WTC11 (cell line): Measurements from ENCODE around the gene KRTAP3-2. TPM values are rescaled to one million over a fixed set of nuclear protein-coding genes. Genes with fewer than 3 reads are reported as not detected.
A peak's percentile ranks its signal among the peaks of the same experiment; 100 is the strongest.

Experiments
- ATAC-seq: fragments of 200-7000 bp; cut with Tn5 transposase; 2 replicates; pipeline ENCODE4 v1.10.0; 2021; ENCODE audit warnings: mild to moderate bottlenecking, moderate library complexity
- CTCF ChIA-PET: fragments of 300-600 bp; sonication (Branson Sonifier 250); formaldehyde crosslinking; loops from one replicate; lab custom pipeline; 2021; ENCODE audit warnings: antibody characterized with exemption; lab: Charles Lee
- POLR2A ChIA-PET: fragments of 350-600 bp; sonication (Branson Sonifier 250); formaldehyde crosslinking; loops from one replicate; lab custom pipeline; 2021; ENCODE audit warnings: antibody characterized with exemption; lab: Charles Lee
- DNase-seq: peaks from one replicate; pipeline ENCODE4 v3.0.0; 2021; ENCODE audit warnings: low spot score
- H3K27ac Mint-ChIP-seq: 2 replicates; pipeline ENCODE4 v1.8.0; 2021; ENCODE audit warnings: mixed read lengths
- H3K27me3 Mint-ChIP-seq: 2 replicates; pipeline ENCODE4 v1.8.0; 2021; ENCODE audit warnings: low read depth, mild to moderate bottlenecking, moderate library complexity, mixed read lengths
- H3K36me3 Mint-ChIP-seq: 2 replicates; pipeline ENCODE4 v1.8.0; 2021; ENCODE audit warnings: mixed read lengths
- H3K4me1 Mint-ChIP-seq: 2 replicates; pipeline ENCODE4 v1.8.0; 2022; ENCODE audit warnings: mixed read lengths
- H3K4me3 Mint-ChIP-seq: 2 replicates; pipeline ENCODE4 v1.8.0; 2021; ENCODE audit warnings: mild to moderate bottlenecking, moderate library complexity, mixed read lengths
- H3K9me3 Mint-ChIP-seq: 2 replicates; pipeline ENCODE4 v1.8.0; 2021; ENCODE audit warnings: mixed read lengths
- CBFB ChIP-seq: sonication (generic); formaldehyde crosslinking; IDR thresholded peaks from 2 replicates; pipeline ENCODE4 v1.8.1; 2022; ENCODE audit warnings: mild to moderate bottlenecking, low read depth, missing genetic modification reagents
- ERG ChIP-seq: fragments of 250-450 bp; sonication (Bioruptor Pico); IDR thresholded peaks from 2 replicates; pipeline ENCODE4 v1.8.0; 2021; ENCODE audit warnings: mild to moderate bottlenecking
- GTF2I ChIP-seq: fragments of 250-450 bp; sonication (Bioruptor Pico); conservative IDR thresholded peaks from 2 replicates; pipeline ENCODE4 v1.4.0; 2021; ENCODE audit warnings: mild to moderate bottlenecking
- NFE2L1 ChIP-seq: sonication (generic); formaldehyde crosslinking; IDR thresholded peaks from 2 replicates; pipeline ENCODE4 v1.8.1; 2023; ENCODE audit warnings: missing genetic modification reagents
- PREB ChIP-seq: sonication (generic); formaldehyde crosslinking; IDR thresholded peaks from 2 replicates; pipeline ENCODE4 v1.8.1; 2022; ENCODE audit warnings: mild to moderate bottlenecking, missing genetic modification reagents, moderate library complexity, borderline replicate concordance
- SMAD3 ChIP-seq: sonication (generic); formaldehyde crosslinking; IDR thresholded peaks from 2 replicates; pipeline ENCODE4 v1.8.0; 2022; ENCODE audit warnings: missing genetic modification reagents, mild to moderate bottlenecking, borderline replicate concordance
- ZNF532 ChIP-seq: fragments of 250-450 bp; sonication (Bioruptor Pico); IDR thresholded peaks from 2 replicates; pipeline ENCODE4 v1.9.0; 2021; ENCODE audit warnings: mild to moderate bottlenecking, borderline replicate concordance
- total RNA-seq: library from RNA; stranded (reverse); gene quantifications from 3 replicates; pipeline ENCODE4 v1.2.3, GENCODE V29; 2021
- TF ChIP-seq, protein P1 (sequence below): sonication (generic); formaldehyde crosslinking; IDR thresholded peaks from 2 replicates; pipeline ENCODE4 v1.8.0; 2023; ENCODE audit warnings: missing genetic modification reagents, mild to moderate bottlenecking, borderline replicate concordance
- TF ChIP-seq, protein P2 (sequence below): sonication (generic); formaldehyde crosslinking; IDR thresholded peaks from 2 replicates; pipeline ENCODE4 v1.8.0; 2022; ENCODE audit warnings: mild to moderate bottlenecking, missing genetic modification reagents

KRTAP3-2 gene
- total RNA-seq, 1 experiment from 2014 or later: not detected

DNA sequence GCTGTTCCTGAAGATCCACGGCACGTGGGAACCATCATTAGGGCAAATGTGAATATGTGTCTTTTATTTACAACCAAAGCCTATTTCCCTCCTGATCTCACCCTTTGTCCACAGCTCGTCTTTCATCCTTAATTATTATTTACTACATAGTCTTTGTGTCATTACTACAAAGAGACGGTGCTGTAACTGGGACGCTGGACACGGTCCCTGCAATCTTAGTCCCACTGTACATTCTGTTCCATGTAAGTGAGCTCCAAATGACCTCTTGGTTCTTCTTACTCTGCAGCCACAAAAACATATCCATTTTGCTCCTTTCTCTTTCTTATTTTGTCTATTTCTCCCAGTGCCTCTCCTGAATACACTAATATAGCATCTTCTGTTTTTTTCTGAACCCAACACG lies 49.5 kb downstream of the KRTAP3-2 start:
- ChIA-PET POLR2A (no interaction called here), CTCF (interaction anchor here (1.1 kb wide), 1 partner anchor 13 kb away, joined by 4 read pairs; no protein-coding TSS in a partner anchor)
- TF ChIP-seq SMAD3: no peak
- TF ChIP-seq, protein P1, sequence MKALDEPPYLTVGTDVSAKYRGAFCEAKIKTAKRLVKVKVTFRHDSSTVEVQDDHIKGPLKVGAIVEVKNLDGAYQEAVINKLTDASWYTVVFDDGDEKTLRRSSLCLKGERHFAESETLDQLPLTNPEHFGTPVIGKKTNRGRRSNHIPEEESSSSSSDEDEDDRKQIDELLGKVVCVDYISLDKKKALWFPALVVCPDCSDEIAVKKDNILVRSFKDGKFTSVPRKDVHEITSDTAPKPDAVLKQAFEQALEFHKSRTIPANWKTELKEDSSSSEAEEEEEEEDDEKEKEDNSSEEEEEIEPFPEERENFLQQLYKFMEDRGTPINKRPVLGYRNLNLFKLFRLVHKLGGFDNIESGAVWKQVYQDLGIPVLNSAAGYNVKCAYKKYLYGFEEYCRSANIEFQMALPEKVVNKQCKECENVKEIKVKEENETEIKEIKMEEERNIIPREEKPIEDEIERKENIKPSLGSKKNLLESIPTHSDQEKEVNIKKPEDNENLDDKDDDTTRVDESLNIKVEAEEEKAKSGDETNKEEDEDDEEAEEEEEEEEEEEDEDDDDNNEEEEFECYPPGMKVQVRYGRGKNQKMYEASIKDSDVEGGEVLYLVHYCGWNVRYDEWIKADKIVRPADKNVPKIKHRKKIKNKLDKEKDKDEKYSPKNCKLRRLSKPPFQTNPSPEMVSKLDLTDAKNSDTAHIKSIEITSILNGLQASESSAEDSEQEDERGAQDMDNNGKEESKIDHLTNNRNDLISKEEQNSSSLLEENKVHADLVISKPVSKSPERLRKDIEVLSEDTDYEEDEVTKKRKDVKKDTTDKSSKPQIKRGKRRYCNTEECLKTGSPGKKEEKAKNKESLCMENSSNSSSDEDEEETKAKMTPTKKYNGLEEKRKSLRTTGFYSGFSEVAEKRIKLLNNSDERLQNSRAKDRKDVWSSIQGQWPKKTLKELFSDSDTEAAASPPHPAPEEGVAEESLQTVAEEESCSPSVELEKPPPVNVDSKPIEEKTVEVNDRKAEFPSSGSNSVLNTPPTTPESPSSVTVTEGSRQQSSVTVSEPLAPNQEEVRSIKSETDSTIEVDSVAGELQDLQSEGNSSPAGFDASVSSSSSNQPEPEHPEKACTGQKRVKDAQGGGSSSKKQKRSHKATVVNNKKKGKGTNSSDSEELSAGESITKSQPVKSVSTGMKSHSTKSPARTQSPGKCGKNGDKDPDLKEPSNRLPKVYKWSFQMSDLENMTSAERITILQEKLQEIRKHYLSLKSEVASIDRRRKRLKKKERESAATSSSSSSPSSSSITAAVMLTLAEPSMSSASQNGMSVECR (CRISPR knock-in tag): no peak
- DNase-seq (no peak), ATAC-seq (no peak)
- H3K27me3 Mint-ChIP-seq: no peaks in the 10 kb centered on the region
- no peaks in the 10 kb centered on the region for H3K36me3 Mint-ChIP-seq
- H3K4me3 Mint-ChIP-seq: no peak overlapping the region
- H3K4me1 Mint-ChIP-seq: 0 out of 2 replicates have a peak, but pooled peaks cover 2% of the 10 kb centered on the region
- no peak overlapping the region for H3K27ac Mint-ChIP-seq
- H3K9me3 Mint-ChIP-seq: no peaks in the 10 kb centered on the region

- DNase-seq: no peak
- ATAC-seq: no peak
- peak overlapping the region; percentile 23; the same call in 1 of the 2 replicates for H3K27ac Mint-ChIP-seq
- no peaks in the 10 kb centered on the region for H3K9me3 Mint-ChIP-seq
- no peaks in the 10 kb centered on the region for H3K27me3 Mint-ChIP-seq
- CTCF ChIA-PET: interaction anchor here (1.1 kb wide), 1 partner anchor 14 kb away, joined by 4 read pairs; no protein-coding TSS in a partner anchor
- no peak overlapping the region for H3K4me3 Mint-ChIP-seq
- POLR2A ChIA-PET: no interaction called here
- TF ChIP-seq, protein P2, sequence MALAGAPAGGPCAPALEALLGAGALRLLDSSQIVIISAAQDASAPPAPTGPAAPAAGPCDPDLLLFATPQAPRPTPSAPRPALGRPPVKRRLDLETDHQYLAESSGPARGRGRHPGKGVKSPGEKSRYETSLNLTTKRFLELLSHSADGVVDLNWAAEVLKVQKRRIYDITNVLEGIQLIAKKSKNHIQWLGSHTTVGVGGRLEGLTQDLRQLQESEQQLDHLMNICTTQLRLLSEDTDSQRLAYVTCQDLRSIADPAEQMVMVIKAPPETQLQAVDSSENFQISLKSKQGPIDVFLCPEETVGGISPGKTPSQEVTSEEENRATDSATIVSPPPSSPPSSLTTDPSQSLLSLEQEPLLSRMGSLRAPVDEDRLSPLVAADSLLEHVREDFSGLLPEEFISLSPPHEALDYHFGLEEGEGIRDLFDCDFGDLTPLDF (CRISPR knock-in tag): no peak
- TF ChIP-seq ZNF532 (CRISPR knock-in tag) (no peak), ERG (no peak), PREB (CRISPR knock-in tag) (no peak), GTF2I (no peak), CBFB (no peak), NFE2L1 (CRISPR knock-in tag) (no peak)
- H3K36me3 Mint-ChIP-seq: no peaks in the 10 kb centered on the region
- H3K4me1 Mint-ChIP-seq: 0 out of 2 replicates have a peak, but pooled peaks cover 2% of the 10 kb centered on the region
Measured at GRCh38 chr17:40949418-40949817, 50.3 kb downstream of the KRTAP3-2 start.

Other genes starting within 250 kb of the KRTAP3-2 start
- gene KRT25, start 244.6 kb downstream of the KRTAP3-2 start, total RNA-seq: not detected in 3 replicates
- not detected in 3 replicates for gene KRT26, start 227.7 kb downstream of the KRTAP3-2 start, total RNA-seq
- not detected in 3 replicates for gene KRT27, start 217.4 kb downstream of the KRTAP3-2 start, total RNA-seq
- not detected in 3 replicates for gene KRT28, start 199.9 kb downstream of the KRTAP3-2 start, total RNA-seq
- 23.2 to 27.6 TPM (median 24.2 TPM) in 3 replicates for gene KRT10, start 177.3 kb downstream of the KRTAP3-2 start, total RNA-seq
- gene KRT12, start 132.7 kb downstream of the KRTAP3-2 start, total RNA-seq: not detected in 3 replicates
- gene KRT20, start 114.7 kb downstream of the KRTAP3-2 start, total RNA-seq: 0.21 to 0.42 TPM (median 0.30 TPM) in 3 replicates
- gene KRT23, start 62.3 kb downstream of the KRTAP3-2 start, total RNA-seq: not detected in 3 replicates
- gene KRT39, start 33.0 kb downstream of the KRTAP3-2 start, total RNA-seq: not detected in 3 replicates
- gene KRT40, start 15.6 kb downstream of the KRTAP3-2 start, total RNA-seq: not detected in 3 replicates
- not detected in 3 replicates for gene KRTAP3-3, start 5.7 kb downstream of the KRTAP3-2 start, total RNA-seq
- gene KRTAP3-1, start 9.2 kb upstream of the KRTAP3-2 start, total RNA-seq: not detected in 3 replicates
- not detected in 3 replicates for gene KRTAP1-5, start 27.3 kb upstream of the KRTAP3-2 start, total RNA-seq
- gene KRTAP1-4, start 30.3 kb upstream of the KRTAP3-2 start, total RNA-seq: not detected in 3 replicates
- gene KRTAP1-3, start 35.0 kb upstream of the KRTAP3-2 start, total RNA-seq: not detected in 3 replicates
- gene KRTAP1-1, start 41.5 kb upstream of the KRTAP3-2 start, total RNA-seq: not detected in 3 replicates
- gene KRTAP2-1, start 47.4 kb upstream of the KRTAP3-2 start, total RNA-seq: not detected in 3 replicates
- not detected in 3 replicates for gene KRTAP2-2, start 55.3 kb upstream of the KRTAP3-2 start, total RNA-seq
- not detected in 3 replicates for gene KRTAP2-3, start 60.2 kb upstream of the KRTAP3-2 start, total RNA-seq
- not detected in 3 replicates for gene KRTAP2-4, start 66.0 kb upstream of the KRTAP3-2 start, total RNA-seq
- gene KRTAP4-7, start 84.2 kb upstream of the KRTAP3-2 start, total RNA-seq: not detected in 3 replicates
- not detected in 3 replicates for gene KRTAP4-8, start 98.2 kb upstream of the KRTAP3-2 start, total RNA-seq
- not detected in 3 replicates for gene KRTAP4-16, start 102.3 kb upstream of the KRTAP3-2 start, total RNA-seq
- not detected in 3 replicates for gene KRTAP4-9, start 105.5 kb upstream of the KRTAP3-2 start, total RNA-seq
- gene KRTAP4-11, start 118.5 kb upstream of the KRTAP3-2 start, total RNA-seq: not detected in 3 replicates
- gene KRTAP4-12, start 124.3 kb upstream of the KRTAP3-2 start, total RNA-seq: not detected in 3 replicates
- not detected in 3 replicates for gene KRTAP4-6, start 140.6 kb upstream of the KRTAP3-2 start, total RNA-seq
- gene KRTAP4-5, start 149.9 kb upstream of the KRTAP3-2 start, total RNA-seq: not detected in 3 replicates
- gene KRTAP4-4, start 160.8 kb upstream of the KRTAP3-2 start, total RNA-seq: not detected in 3 replicates
- not detected in 3 replicates for gene KRTAP4-3, start 168.3 kb upstream of the KRTAP3-2 start, total RNA-seq
- gene KRTAP4-2, start 178.3 kb upstream of the KRTAP3-2 start, total RNA-seq: not detected in 3 replicates
- not detected in 3 replicates for gene KRTAP4-1, start 185.0 kb upstream of the KRTAP3-2 start, total RNA-seq
- gene KRTAP9-1, start 190.0 kb upstream of the KRTAP3-2 start, total RNA-seq: not detected in 3 replicates
- gene KRTAP9-2, start 226.7 kb upstream of the KRTAP3-2 start, total RNA-seq: not detected in 3 replicates
- not detected in 3 replicates for gene KRTAP9-3, start 232.5 kb upstream of the KRTAP3-2 start, total RNA-seq
- not detected in 3 replicates for gene KRTAP9-8, start 238.1 kb upstream of the KRTAP3-2 start, total RNA-seq
- gene KRTAP9-4, start 249.8 kb upstream of the KRTAP3-2 start, total RNA-seq: not detected in 3 replicates